Right renal cortex interstitium (tissue), 3 donors: ENCODE measurements around the gene ZNF346. TPM values are rescaled to one million over a fixed set of nuclear protein-coding genes. Genes with fewer than 3 reads are reported as not detected.
"Not testable (repeated sequence)": the region's sequence is repeated elsewhere in the genome, so short reads cannot be mapped to it uniquely, and the experiment has no call there.

Experiments used
- DNase-seq, 3 donors: peaks; one replicate each; pipeline ENCODE4 v3.0.0-alpha.2; 2013; ENCODE audit warnings: low read depth in 3 of 3, low spot score in 2 of 3
- polyA plus RNA-seq, 3 donors: library from polyadenylated mRNA; unstranded; fragments of 120-200 nt; gene quantifications; one replicate each; pipeline ENCODE4 v1.2.1, GENCODE V29; 2013; ENCODE audit not compliant: insufficient read length in 3 of 3

Gene ZNF346
- polyA plus RNA-seq, 3 donors = 21.3 to 22.6 (median 21.3) TPM

GRCh38 chr5:177008716-177009115 lies 13.8 kb upstream of the ZNF346 start:
- DNase-seq = no peak

GRCh38 chr5:177010153-177010552 lies 12.3 kb upstream of the ZNF346 start:
- DNase-seq = no peak

GRCh38 chr5:177015156-177015555 lies 7.3 kb upstream of the ZNF346 start:
- DNase-seq = no peak

GRCh38 chr5:177018341-177018740 lies 4.2 kb upstream of the ZNF346 start:
- DNase-seq = no peak

GRCh38 chr5:177020033-177020432 lies 2.5 kb upstream of the ZNF346 start:
- DNase-seq = no peak

- no peak for DNase-seq
Observed at GRCh38 chr5:177023303-177023664, 788 bp downstream of the ZNF346 start.

GRCh38 chr5:177024559-177024958 lies 2.1 kb downstream of the ZNF346 start:
- no peak for DNase-seq

- no peak for DNase-seq
Observed at GRCh38 chr5:177025101-177025601, 2.7 kb downstream of the ZNF346 start.

- no peak for DNase-seq
Observed at GRCh38 chr5:177027665-177028064, 5.2 kb downstream of the ZNF346 start.

- DNase-seq = no peak
Observed at GRCh38 chr5:177029498-177029897, 7.0 kb downstream of the ZNF346 start.

GRCh38 chr5:177035976-177036375 lies 13.5 kb downstream of the ZNF346 start:
- DNase-seq = peak in 1 of 3 donors; percentile 10

- no peak for DNase-seq
Observed at GRCh38 chr5:177036443-177036842, 13.9 kb downstream of the ZNF346 start.

- DNase-seq = no peak
Observed at GRCh38 chr5:177036921-177037320, 14.4 kb downstream of the ZNF346 start.

- no peak for DNase-seq
Observed at GRCh38 chr5:177040814-177041420, 18.4 kb downstream of the ZNF346 start.

GRCh38 chr5:177041936-177042335 lies 19.4 kb downstream of the ZNF346 start:
- no peak for DNase-seq

GRCh38 chr5:177043114-177043513 lies 20.6 kb downstream of the ZNF346 start:
- DNase-seq = no peak

- no peak for DNase-seq
Observed at GRCh38 chr5:177043958-177044357, 21.5 kb downstream of the ZNF346 start.

GRCh38 chr5:177044641-177045040 lies 22.1 kb downstream of the ZNF346 start:
- no peak for DNase-seq

GRCh38 chr5:177045631-177046030 lies 23.1 kb downstream of the ZNF346 start:
- DNase-seq = no peak

GRCh38 chr5:177048531-177048930 lies 26.0 kb downstream of the ZNF346 start:
- DNase-seq = not testable (repeated sequence)

- no peak for DNase-seq
Observed at GRCh38 chr5:177049285-177049684, 26.8 kb downstream of the ZNF346 start.

- DNase-seq = no peak
Observed at GRCh38 chr5:177064500-177065277, 42.2 kb downstream of the ZNF346 start.
